ENCODE measurements around the gene PLXNA4.

Gene PLXNA4

GRCh38 chr7:132592231-132592920 is 16.1 kb upstream of the PLXNA4 start:
- H2BK120ac ChIP-seq (ENCODE audit: low read depth, low read length): no peak overlapping the region
- no peaks in the 10 kb centered on the region for H3K36me3 ChIP-seq (ENCODE audit: control insufficient read depth in 1 of 2, insufficient read depth in 2 of 2, low read depth in 1 of 2, low read length in 2 of 2)
- H3K4me1 ChIP-seq (ENCODE audit: control insufficient read depth, insufficient read depth, low read depth, low read length): no peaks in the 10 kb centered on the region
- no peak overlapping the region for H3K9ac ChIP-seq (ENCODE audit: low read length)
- H4K91ac ChIP-seq (ENCODE audit: low read length): no peak overlapping the region
- no peaks in the 10 kb centered on the region for H3K79me1 ChIP-seq (replicated peaks; ENCODE audit: low read length, poor library complexity, severe bottlenecking)
- H2AK5ac ChIP-seq (ENCODE audit: low read length, severe bottlenecking): no peak overlapping the region
- no peak overlapping the region for H2BK12ac ChIP-seq (ENCODE audit: low read length in 2 of 2)
- H3K9me3 ChIP-seq (ENCODE audit: control insufficient read depth, low read length): peaks cover 3% of the 10 kb centered on the region
- DNase-seq: no peak
- H2AFZ ChIP-seq (ENCODE audit: low read depth, low read length): no peak overlapping the region
- H3K18ac ChIP-seq (ENCODE audit: low read depth in 1 of 2, low read length in 2 of 2): no peak overlapping the region
- H3K14ac ChIP-seq (ENCODE audit: low read length in 2 of 2): no peak overlapping the region
- H3K23ac ChIP-seq (ENCODE audit: low read length in 2 of 2): no peak overlapping the region
- no peak overlapping the region for H2BK15ac ChIP-seq (ENCODE audit: low read depth, poor library complexity, severe bottlenecking)
- H3K27me3 ChIP-seq (ENCODE audit: control insufficient read depth in 1 of 2, insufficient read depth in 1 of 2, low read length in 2 of 2): peaks cover 4 to 50% of the 10 kb centered on the region in 2 experiments
- 79% methylated on average over 11 of the region's 12 CpGs for whole genome bisulfite sequencing
- H3K27ac ChIP-seq (ENCODE audit: low read length, poor library complexity, severe bottlenecking): no peak overlapping the region
- no peak overlapping the region for H2BK5ac ChIP-seq (ENCODE audit: low read depth, low read length, poor library complexity, severe bottlenecking)
- H3K4ac ChIP-seq (ENCODE audit: low read depth in 1 of 2, low read length in 2 of 2): no peak overlapping the region
- no peak overlapping the region for H3K4me3 ChIP-seq (ENCODE audit: insufficient read depth in 1 of 2, low read depth in 1 of 2, low read length in 2 of 2)
- no peak overlapping the region for H3K4me2 ChIP-seq (ENCODE audit: low read length, poor library complexity, severe bottlenecking)
- H4K8ac ChIP-seq (ENCODE audit: low read length): no peak overlapping the region

GRCh38 chr7:132590162-132590561 is 13.9 kb upstream of the PLXNA4 start:
- no peak overlapping the region for H2BK12ac ChIP-seq (ENCODE audit: low read length in 2 of 2)
- H2AK5ac ChIP-seq (ENCODE audit: low read length, severe bottlenecking): no peak overlapping the region
- no peak overlapping the region for H3K18ac ChIP-seq (ENCODE audit: low read depth in 1 of 2, low read length in 2 of 2)
- no peaks in the 10 kb centered on the region for H3K4me1 ChIP-seq (ENCODE audit: control insufficient read depth, insufficient read depth, low read depth, low read length)
- H3K27ac ChIP-seq (ENCODE audit: low read length, poor library complexity, severe bottlenecking): no peak overlapping the region
- H3K4ac ChIP-seq (ENCODE audit: low read depth in 1 of 2, low read length in 2 of 2): no peak overlapping the region
- H3K14ac ChIP-seq (ENCODE audit: low read length in 2 of 2): no peak overlapping the region
- peaks cover 3% of the 10 kb centered on the region for H3K9me3 ChIP-seq (ENCODE audit: control insufficient read depth, low read length)
- H3K23ac ChIP-seq (ENCODE audit: low read length in 2 of 2): no peak overlapping the region
- no peak overlapping the region for H3K9ac ChIP-seq (ENCODE audit: low read length)
- no peak overlapping the region for H2BK5ac ChIP-seq (ENCODE audit: low read depth, low read length, poor library complexity, severe bottlenecking)
- no peak overlapping the region for H3K4me3 ChIP-seq (ENCODE audit: insufficient read depth in 1 of 2, low read depth in 1 of 2, low read length in 2 of 2)
- H3K36me3 ChIP-seq (ENCODE audit: control insufficient read depth in 1 of 2, insufficient read depth in 2 of 2, low read depth in 1 of 2, low read length in 2 of 2): no peaks in the 10 kb centered on the region
- DNase-seq: no peak
- no peaks in the 10 kb centered on the region for H3K79me1 ChIP-seq (replicated peaks; ENCODE audit: low read length, poor library complexity, severe bottlenecking)
- peaks cover 4 to 58% of the 10 kb centered on the region in 2 experiments for H3K27me3 ChIP-seq (ENCODE audit: control insufficient read depth in 1 of 2, insufficient read depth in 1 of 2, low read length in 2 of 2)
- WGBS: 79% methylated on average over 4 of the region's 4 CpGs
- H2BK120ac ChIP-seq (ENCODE audit: low read depth, low read length): no peak overlapping the region
- H4K91ac ChIP-seq (ENCODE audit: low read length): no peak overlapping the region
- H2AFZ ChIP-seq (ENCODE audit: low read depth, low read length): no peak overlapping the region
- no peak overlapping the region for H2BK15ac ChIP-seq (ENCODE audit: low read depth, poor library complexity, severe bottlenecking)
- no peak overlapping the region for H4K8ac ChIP-seq (ENCODE audit: low read length)
- no peak overlapping the region for H3K4me2 ChIP-seq (ENCODE audit: low read length, poor library complexity, severe bottlenecking)

- Histone ChIP-seq H2AK5ac (ENCODE audit: low read length, severe bottlenecking) (no peak overlapping the region), H3K14ac (ENCODE audit: low read length in 2 of 2) (no peak overlapping the region), H2BK15ac (ENCODE audit: low read depth, poor library complexity, severe bottlenecking) (no peak overlapping the region), H4K91ac (ENCODE audit: low read length) (no peak overlapping the region), H3K4me3 (ENCODE audit: insufficient read depth in 1 of 2, low read depth in 1 of 2, low read length in 2 of 2) (no peak overlapping the region), H3K4me1 (ENCODE audit: control insufficient read depth, insufficient read depth, low read depth, low read length) (no peaks in the 10 kb centered on the region), H3K27me3 (ENCODE audit: control insufficient read depth in 1 of 2, insufficient read depth in 1 of 2, low read length in 2 of 2) (peaks cover 4 to 50% of the 10 kb centered on the region in 2 experiments), H4K8ac (ENCODE audit: low read length) (no peak overlapping the region), H3K23ac (ENCODE audit: low read length in 2 of 2) (no peak overlapping the region), H3K36me3 (ENCODE audit: control insufficient read depth in 1 of 2, insufficient read depth in 2 of 2, low read depth in 1 of 2, low read length in 2 of 2) (no peaks in the 10 kb centered on the region), H2AFZ (ENCODE audit: low read depth, low read length) (no peak overlapping the region), H3K27ac (ENCODE audit: low read length, poor library complexity, severe bottlenecking) (no peak overlapping the region), H2BK5ac (ENCODE audit: low read depth, low read length, poor library complexity, severe bottlenecking) (no peak overlapping the region), H3K9ac (ENCODE audit: low read length) (no peak overlapping the region), H2BK12ac (ENCODE audit: low read length in 2 of 2) (no peak overlapping the region), H3K18ac (ENCODE audit: low read depth in 1 of 2, low read length in 2 of 2) (no peak overlapping the region), H2BK120ac (ENCODE audit: low read depth, low read length) (no peak overlapping the region), H3K79me1 (replicated peaks; ENCODE audit: low read length, poor library complexity, severe bottlenecking) (no peaks in the 10 kb centered on the region), H3K4ac (ENCODE audit: low read depth in 1 of 2, low read length in 2 of 2) (no peak overlapping the region), H3K9me3 (ENCODE audit: control insufficient read depth, low read length) (peaks cover 3% of the 10 kb centered on the region), H3K4me2 (ENCODE audit: low read length, poor library complexity, severe bottlenecking) (no peak overlapping the region)
- no peak for DNase-seq
Measured at GRCh38 chr7:132588596-132588995, 12.3 kb upstream of the PLXNA4 start.

GRCh38 chr7:132584796-132585494 is 8.7 kb upstream of the PLXNA4 start:
- Histone ChIP-seq H2BK120ac (ENCODE audit: low read depth, low read length) (no peak overlapping the region), H3K4me1 (ENCODE audit: control insufficient read depth, insufficient read depth, low read depth, low read length) (no peaks in the 10 kb centered on the region), H3K14ac (ENCODE audit: low read length in 2 of 2) (no peak overlapping the region), H2AK5ac (ENCODE audit: low read length, severe bottlenecking) (no peak overlapping the region), H4K91ac (ENCODE audit: low read length) (no peak overlapping the region), H3K4ac (ENCODE audit: low read depth in 1 of 2, low read length in 2 of 2) (no peak overlapping the region), H2AFZ (ENCODE audit: low read depth, low read length) (no peak overlapping the region), H2BK12ac (ENCODE audit: low read length in 2 of 2) (no peak overlapping the region), H3K9me3 (ENCODE audit: control insufficient read depth, low read length) (no peaks in the 10 kb centered on the region), H4K8ac (ENCODE audit: low read length) (no peak overlapping the region), H3K36me3 (ENCODE audit: control insufficient read depth in 1 of 2, insufficient read depth in 2 of 2, low read depth in 1 of 2, low read length in 2 of 2) (no peaks in the 10 kb centered on the region), H3K27me3 (ENCODE audit: control insufficient read depth in 1 of 2, insufficient read depth in 1 of 2, low read length in 2 of 2) (peaks cover 26 to 43% of the 10 kb centered on the region in 2 experiments), H3K4me3 (ENCODE audit: insufficient read depth in 1 of 2, low read depth in 1 of 2, low read length in 2 of 2) (no peak overlapping the region), H3K23ac (ENCODE audit: low read length in 2 of 2) (no peak overlapping the region), H2BK15ac (ENCODE audit: low read depth, poor library complexity, severe bottlenecking) (no peak overlapping the region), H3K4me2 (ENCODE audit: low read length, poor library complexity, severe bottlenecking) (no peak overlapping the region), H3K18ac (ENCODE audit: low read depth in 1 of 2, low read length in 2 of 2) (no peak overlapping the region), H3K79me1 (replicated peaks; ENCODE audit: low read length, poor library complexity, severe bottlenecking) (no peaks in the 10 kb centered on the region), H3K9ac (ENCODE audit: low read length) (no peak overlapping the region), H3K27ac (ENCODE audit: low read length, poor library complexity, severe bottlenecking) (no peak overlapping the region), H2BK5ac (ENCODE audit: low read depth, low read length, poor library complexity, severe bottlenecking) (no peak overlapping the region)
- no peak for DNase-seq
- 65% methylated on average over 7 of the region's 7 CpGs for WGBS
